Activated CD4-positive, alpha-beta T cell treated with anti-CD3 and anti-CD28 coated beads, Interleukin-10, Interleukin-2, amounts not matched to agents 100 ng/mL and 50 ng/mL, durations not matched to agents 16 hours and 8 hours (primary cell): ENCODE data around the gene CFB.
"Not testable (repeated sequence)": the region's sequence is repeated elsewhere in the genome, so short reads cannot be mapped to it uniquely, and the experiment has no call there.

Experiments used
- DNase-seq: peaks from one replicate; pipeline ENCODE4 v3.0.0-alpha.2; 2020

The CFB gene

DNA sequence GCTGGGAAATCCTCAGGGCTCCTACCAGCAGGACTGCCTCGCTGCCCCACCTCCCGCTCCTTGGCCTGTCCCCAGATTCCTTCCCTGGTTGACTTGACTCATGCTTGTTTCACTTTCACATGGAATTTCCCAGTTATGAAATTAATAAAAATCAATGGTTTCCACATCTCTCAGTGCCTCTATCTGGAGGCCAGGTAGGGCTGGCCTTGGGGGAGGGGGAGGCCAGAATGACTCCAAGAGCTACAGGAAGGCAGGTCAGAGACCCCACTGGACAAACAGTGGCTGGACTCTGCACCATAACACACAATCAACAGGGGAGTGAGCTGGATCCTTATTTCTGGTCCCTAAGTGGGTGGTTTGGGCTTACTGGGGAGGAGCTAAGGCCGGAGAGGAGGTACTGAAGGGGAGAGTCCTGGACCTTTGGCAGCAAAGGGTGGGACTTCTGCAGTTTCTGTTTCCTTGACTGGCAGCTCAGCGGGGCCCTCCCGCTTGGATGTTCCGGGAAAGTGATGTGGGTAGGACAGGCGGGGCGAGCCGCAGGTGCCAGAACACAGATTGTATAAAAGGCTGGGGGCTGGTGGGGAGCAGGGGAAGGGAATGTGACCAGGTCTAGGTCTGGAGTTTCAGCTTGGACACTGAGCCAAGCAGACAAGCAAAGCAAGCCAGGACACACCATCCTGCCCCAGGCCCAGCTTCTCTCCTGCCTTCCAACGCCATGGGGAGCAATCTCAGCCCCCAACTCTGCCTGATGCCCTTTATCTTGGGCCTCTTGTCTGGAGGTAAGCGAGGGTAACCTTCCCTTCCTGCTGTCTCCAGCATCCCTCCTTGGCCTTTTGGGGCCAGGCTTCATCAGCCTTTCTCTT, at the start of gene CFB:
Gene CFB (plus strand): TSS at position 589 of the 863 bp plus-strand sequence. CDS start 127 bp downstream, at position 716.
- DNase-seq, result no peak

DNA sequence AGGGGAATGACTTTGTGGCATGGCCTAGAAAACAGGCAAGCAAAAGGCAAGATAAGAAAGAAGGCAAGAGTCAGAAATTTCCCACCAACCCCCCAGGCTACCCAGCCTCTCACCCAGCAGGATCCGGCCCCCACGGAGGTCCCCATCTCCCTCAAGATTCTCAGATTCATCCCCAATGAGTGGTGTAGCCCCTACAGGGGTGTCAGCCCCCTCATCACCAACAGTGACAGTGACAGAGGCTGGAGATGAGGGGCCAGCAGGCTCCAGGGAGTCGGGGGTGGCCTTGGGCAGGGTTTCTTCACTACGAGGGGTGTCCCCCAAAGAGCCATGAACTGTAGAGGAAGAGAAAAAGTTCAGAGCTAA, 49.4 kb upstream of the CFB start:
- DNase-seq, result no peak

DNA sequence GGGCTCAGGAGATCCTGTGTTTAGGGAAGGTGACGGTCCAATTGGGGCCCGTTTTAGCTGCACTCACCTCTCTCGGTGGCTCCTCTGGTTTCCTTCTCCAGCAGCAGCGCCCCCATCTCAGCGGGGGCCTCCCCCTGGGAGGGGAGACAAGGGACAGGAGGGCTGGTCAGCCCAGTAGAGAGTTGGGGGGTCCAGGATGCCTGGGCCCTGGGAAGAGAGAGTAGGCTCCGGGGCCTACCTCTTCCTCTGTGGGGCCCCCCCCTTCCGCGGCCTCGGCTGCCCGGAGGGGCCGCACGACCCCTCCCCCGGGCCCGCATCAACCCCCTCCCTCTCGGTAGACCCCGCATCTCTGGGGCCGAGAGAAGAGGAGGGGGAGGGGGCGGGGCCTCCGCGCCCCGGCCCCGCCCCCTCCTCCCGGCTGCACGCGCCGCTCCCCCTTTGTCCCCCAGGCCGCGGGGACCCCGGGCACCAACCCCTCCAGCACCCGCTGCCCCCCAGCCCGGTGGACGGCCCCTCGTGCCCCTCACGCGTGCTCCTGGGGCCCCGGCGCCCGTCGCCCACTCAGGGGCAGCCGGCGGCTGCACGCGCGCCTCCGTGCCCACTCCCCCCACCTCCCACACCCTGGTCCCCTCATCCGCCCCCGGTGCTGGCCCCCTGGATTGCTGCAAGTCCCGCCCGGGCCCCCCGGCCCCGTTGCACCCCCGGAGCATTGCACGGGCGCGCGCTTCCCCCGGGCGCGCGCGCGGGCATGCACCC, 48.9 kb upstream of the CFB start:
- no peak for DNase-seq

DNA sequence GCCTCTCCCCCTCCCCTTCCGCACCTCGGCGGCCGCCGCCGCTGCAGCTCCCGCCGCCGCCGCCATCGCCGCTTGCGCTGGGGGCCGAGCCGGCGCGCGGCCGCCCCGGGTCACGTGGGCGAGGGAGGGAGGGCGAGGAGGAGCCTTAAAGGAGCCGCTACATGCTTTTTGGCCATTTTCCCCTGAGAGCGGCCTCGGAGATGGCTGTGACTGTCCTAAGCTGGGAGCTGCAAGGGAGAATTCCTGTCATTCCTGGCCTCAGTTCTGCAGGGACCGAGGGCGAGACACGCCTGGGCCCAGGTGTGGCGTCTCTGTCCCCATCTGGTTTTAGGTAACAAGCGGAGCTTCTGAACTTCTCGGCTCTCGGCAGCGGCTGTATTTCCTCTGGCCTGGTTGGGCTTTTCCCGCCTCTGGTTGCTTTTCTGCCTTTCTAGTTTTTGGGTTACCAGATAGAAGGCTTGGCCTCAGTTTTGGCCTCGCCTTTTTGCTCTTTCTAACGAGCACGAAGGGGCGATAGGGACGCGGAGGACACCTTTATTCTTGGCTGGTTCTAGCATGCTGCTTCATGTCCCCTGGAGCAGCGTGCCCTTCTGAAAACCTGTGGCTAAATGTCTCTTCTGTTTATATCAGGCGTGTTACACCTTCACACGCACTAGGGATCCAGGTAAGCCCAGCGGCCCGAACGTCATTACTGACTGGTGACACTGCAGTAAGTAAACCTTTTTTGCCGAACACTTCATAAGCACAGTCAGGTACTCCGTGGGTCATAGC, 48.1 kb upstream of the CFB start, which contains the start of gene EHMT2:
Gene EHMT2 (minus strand): TSS at position 87 of the 771 bp plus-strand sequence. CDS start 21 bp downstream, at position 66.
- peak; percentile 91 for DNase-seq

DNA sequence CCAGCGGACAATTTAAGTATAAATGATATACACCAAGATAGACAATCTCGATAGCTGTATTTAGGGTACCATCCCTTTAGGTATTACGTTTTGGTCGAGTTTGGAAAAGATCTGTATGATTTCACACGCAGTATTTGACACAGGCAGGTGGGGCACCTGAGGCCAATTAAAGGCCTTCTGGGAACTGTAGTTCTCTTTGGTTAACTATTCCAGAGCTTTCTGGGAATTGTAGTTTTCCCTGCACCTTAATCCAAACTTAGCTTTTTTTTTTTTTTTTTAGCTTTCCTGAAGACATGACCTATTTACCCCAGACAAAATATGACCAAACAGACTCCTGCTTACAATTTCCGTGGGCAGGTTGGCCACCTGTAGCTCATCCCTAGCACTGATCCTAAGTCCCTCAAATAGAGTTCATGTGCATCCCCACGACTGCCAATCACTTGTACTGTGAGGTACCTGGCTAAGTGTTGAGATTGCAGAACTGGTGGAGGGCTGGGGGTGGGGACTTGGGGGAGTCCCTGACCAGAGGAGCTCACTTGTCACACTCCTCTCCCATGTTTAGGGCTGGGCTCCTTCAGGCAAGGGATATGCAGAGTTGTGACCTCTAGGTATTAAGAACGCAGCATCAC, 47.4 kb upstream of the CFB start:
- peak; percentile 62 for DNase-seq

DNA sequence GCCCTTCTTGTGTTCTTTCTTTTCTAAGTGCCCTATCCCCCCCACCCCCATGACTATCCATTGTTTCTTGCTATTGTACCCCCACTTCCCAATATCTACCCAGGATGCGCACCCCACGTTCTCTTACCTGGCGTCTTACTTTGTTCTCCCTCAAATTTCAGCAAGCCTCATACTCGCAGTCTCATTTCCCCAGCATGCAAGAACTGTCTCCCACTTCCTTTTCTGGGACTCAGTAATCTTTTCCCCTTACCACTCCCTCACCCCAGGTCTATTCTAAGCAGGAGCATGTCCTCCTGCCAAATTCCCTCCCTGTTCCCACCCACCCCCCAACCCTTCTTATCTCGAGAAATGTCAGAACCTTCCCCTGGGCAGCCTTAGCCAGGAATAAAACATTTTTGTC, 46.7 kb upstream of the CFB start:
- DNase-seq, result no peak

DNA sequence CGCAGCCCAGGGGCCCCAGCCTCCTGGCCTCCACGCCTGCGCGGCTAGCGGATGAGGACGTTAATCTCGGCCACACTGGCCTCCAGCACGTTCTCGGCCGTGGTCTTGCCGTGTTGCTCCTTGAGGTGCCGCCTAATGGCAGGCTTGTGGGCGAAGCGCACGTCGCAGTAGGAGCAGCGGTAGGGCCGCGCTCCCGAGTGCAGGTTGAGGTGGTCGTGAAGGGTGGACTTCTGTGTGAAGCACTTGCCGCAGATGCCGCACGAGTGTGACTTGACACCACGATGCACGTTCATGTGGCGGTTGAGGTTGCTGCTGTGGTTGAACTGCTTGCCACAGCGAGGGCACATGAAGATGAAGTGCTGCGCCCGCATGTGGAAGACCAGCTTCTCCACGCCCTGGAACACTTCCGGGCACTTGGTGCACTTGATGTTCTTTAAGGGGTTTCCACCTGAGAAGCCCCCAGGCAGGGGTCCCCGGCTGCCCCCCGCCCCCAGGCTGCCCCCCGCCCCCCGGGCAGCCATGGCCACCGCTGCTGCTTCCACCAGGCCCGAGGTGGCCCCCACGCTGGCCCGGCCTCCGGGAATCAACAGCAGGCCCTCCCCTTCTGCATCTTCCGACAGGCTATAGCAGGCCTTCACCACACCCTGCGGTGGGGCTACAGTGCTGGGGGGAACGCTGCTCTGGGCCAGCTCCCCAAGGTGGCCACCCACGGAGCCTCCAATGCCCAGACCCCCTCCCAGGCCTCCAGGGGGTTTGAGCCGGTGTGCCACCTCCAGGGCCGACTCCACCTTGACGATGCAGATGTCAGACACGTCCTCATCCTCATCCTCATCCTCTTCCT, 45.8 kb upstream of the CFB start:
- no peak for DNase-seq

DNA sequence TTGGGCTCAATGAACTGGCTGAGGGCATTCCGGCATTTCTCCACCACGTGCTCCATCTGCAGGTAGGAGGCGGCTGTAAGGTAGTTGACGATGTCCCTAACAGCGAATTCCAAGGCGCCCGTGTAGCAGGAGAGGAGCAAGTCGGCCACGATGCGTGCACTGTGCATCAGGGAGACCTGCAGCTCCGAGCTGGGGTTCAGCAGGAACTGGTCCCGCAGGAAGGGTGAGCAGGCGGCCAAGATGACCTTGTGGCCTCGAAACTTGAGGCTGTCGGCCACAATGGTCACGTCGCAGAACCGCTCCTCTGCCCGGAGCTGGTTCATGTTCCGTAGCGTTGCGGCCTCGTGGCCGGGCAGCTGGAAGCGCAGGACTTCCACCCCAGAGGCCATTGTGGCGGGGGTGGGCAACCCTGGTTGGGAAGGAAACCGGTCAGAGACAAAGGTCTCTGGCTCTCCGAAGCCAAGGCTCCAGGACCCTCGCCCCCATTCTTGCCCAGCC, 44.9 kb upstream of the CFB start:
- no peak for DNase-seq

DNA sequence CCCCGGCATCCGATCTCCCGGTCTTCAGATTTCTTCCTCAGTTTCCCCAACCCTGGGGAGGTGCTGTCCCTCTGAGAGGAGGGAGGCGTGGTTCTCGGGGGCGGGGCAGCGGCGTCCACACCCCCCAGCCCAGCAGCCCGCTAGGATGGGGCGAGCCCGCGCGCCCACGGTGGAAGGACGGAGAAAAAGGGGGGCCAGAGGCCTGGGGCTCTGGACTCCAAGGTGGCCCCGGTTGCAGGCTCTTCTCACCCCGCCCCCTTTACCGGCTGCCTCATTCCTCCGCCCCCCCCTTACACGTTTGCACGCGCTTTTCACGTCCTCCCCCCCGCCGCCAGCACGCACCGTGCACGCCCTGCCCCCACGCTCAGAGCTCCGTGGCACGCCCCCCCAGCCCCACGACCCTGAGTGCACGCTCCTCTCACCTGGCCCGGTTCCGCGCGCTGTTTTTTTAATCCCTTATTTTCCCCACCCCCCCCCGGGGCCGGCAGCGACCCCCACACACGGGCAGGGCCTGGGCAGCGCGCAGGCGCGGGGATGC, 44.4 kb upstream of the CFB start:
- DNase-seq, result peak; percentile 65

DNA sequence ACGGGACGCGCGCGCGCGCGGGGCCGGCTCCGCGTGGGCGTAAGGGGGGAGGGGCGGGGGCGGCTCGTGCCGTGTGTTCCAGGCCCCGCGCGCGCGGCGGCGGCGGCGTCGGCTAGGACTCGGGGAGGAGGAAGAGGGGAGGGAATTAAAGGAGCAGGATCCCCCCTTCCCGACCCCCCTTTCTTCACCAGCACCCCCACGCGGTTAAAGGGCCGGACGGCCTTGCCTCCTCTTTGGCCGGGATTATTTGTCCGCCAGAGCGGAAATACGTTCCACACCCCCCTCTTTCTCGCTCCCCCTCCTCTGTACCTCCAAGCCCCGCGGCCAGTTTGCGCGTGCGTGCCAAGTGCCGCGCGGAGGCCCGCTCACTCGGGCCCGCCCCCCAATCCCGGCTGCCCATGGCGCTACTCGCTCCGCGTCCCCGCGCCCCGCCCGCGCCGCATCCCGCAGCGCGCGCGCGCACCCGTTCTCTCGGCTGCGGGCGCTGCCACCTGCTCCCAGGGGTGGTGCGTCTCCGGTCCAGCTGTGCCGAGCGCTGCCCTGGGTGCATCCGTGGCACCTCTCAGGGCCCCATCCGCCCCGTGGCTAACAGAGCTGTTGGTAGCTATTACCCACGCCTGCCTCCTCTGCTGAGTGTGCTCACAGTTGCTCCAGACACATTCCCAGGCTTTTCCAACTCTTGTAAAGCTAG, 43.8 kb upstream of the CFB start, which contains the start of gene ZBTB12:
Gene ZBTB12 (minus strand): TSS at position 134 of the 691 bp plus-strand sequence. CDS start 781 bp downstream, outside the sequence.
- peak; percentile 92 for DNase-seq

DNA sequence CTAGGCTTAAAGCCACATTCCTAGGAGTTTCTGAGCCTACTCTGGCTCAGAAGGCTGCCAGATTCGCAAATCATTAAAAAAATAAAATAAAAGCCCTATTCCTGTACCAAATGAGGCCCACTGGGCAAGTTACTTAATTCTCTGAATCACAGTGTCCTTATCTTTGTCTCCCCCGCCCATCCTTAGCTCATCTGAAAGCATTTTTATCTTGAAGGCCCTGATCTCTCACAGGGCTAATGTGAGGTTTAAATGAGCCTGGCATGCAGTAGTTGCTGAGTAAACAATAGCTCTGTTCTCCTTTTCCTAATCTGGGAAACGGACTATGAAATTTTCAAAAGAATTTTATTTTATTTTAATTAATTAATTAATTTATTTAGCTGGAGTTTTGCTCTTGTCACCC, 41.9 kb upstream of the CFB start:
- no peak for DNase-seq

DNA sequence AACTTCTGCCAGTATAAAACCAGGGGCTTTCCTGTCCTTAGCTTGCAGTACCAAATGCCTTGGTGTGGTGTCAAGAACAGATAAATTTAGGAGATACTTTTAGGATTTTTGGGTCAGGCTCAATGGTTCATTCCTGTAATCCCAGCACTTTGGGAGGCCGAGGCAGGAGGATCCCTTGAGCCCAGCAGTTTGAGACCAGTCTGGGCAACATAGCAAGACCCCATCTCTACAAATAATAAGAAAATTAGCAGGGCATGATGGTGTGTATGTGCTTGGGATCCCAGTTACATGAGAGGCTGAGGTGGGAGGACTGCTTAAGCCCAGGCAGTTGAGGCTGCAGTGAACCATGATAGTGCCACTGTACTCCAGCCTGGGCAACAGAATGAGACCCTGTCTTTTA, 40.9 kb upstream of the CFB start:
- no peak for DNase-seq

DNA sequence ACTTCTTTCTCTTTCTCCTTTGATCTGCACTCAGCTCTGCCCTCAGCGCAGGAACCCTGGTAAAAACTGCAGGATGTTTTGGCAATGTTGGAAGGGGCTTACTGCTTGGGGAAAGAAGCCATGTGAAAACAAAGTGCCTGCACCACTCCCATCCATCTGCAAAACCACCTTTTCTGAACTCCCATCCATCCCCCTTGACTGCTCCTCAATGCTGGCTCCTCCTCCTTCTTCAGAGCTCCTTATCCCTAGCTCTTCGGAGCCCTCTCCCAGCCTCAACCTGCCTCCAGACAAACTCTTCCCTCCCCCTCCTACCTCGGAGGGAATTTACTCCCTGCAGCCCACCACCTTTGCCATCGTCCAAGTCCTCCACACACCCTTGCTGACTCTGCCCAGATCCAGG, 39.8 kb upstream of the CFB start:
- DNase-seq, result no peak

DNA sequence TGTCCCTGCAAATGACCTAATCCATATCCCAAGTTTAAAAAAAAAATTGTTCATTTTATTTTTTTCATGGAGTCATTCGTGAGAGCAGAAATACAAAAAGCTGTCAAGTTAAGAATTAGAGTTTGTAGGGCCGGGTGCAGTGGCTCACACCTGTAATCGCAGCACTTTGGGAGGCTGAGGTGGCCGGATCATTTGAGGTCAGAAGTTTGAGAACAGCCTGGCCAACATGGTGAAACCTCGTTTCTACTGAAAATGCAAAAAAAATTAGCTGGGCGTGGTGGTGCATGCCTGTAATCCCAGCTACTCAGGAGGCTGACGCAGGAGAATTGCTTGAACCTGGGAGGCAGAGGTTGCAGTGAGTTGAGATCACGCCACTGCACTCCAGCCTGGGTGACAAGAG, 39.2 kb upstream of the CFB start:
- DNase-seq, result not testable (repeated sequence)

DNA sequence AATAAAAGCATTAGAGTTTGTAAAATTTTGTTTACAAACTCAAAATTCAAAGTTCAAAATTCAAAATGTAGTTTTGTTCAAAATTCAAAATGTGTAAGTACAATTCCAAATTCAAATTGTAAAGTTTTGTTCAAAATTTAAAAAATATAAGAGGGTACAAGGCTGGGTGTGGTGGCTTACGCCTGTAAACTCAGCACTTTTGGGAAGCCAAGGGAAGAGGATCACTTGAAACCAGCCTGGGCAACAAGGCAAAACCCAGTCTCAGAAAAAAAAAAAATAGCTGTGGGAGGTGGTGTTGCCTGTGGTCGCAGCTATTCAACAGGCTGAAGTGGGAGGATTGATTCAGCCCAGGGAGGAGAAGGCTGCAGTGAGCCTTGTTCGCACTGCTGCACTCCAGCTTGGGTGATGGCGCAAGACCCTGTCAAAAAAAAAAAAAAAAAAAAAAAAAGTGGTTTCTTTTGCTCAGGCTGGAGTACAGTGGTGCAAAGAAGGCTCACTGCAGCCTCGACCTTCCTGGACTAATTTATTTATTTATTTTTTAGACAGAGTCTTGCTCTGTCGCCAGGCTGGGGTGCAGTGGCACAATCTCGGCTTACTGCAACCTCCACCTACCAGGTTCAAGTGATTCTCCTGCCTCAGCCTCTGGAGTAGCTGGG, 38.6 kb upstream of the CFB start:
- DNase-seq, result peak; percentile 54

DNA sequence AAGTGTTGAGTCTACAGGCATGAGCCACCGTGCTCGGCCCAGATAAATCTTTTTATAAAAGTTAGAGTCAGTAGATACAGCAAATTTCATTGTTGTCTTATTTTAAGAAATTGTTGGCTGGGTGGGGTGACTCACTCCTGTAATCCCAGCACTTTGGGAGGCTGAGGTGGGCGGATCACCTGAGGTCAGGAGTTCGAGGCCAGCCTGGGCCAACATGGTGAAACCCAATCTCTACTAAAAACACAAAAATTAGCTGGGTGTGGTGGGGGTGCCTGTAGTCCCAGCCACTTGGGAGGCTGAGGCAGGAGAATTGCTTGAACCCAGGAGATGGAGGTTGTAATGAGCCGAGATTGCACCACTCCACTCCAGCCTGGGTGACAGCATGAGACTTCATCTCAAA, 37.6 kb upstream of the CFB start:
- DNase-seq, result not testable (repeated sequence)

DNA sequence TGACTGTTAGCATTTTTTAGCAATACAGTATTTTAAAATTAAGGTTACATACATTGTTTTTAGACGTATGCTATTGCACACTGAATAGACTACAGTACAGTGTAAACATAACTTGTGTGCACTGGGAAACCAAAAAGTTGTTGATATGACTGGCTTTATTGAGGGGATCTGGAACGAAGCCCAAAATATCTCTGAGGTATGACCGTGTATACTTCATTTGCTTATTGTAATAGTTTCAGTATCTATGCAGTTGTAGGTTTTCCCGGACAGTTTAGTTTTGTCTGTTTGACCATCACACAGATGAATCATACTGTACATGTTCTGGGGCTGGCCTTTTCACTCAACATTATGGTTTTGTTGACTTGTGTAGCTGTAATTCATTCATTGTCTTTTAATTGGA, 37.1 kb upstream of the CFB start:
- DNase-seq, result peak; percentile 71

DNA sequence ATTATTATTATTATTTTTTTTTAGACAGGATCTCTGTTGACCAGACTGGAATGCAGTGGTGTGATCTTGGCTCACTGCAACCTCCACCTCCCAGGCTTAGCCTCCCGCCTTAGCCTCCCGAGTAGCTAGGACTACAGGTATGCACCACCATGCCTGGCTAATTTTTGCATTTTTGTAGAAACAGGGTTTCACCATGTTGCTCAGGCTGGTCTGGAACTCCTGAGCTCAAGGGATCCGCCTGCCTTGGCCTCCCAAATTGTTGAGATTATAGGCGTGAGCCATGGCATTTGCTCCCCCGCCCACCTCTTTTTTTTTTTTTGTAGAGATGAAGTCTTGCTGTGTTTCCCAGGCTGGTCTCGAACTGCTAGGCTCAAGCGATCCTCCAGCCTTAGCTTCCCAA, 36.6 kb upstream of the CFB start:
- not testable (repeated sequence) for DNase-seq

DNA sequence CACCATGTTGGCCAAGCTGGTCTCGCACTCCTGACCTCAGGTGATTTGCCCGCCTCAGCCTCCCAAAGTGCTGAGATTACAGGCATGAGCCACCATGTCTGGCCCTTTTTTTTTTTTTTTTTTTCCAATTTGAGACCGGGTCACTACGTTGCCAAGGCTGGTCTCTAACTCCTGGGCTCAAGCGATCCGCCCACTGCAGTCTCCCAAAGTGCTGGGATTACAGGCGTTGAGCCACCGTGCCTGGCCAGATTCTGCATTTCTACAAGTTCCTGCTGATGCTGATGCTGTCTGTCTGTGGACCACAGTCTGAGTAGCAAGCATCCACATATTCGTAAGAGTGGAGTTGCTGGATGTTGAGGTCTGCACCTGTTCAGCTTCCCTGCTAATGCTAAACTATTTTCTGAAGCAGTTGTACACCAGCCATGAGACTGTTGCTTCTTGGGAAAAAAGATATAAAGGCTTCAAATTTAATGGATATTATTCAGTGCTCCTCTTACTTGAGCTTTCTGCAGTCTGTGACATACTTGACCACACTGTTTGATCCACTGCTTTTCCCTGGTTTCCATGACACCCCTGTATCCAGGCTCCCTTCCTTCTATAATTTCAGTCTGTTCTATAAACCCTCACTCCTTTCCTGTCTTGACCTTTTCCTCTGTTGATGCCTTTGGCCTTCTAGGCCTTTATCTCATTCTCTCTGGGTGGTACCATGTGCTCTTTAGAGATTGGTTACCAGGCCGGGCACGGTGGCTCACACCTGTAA, 33.9 kb upstream of the CFB start:
- DNase-seq, result no peak
